Endodermal cell (in vitro differentiated cells): ENCODE data around the gene CD38. TPM values are rescaled to one million over a fixed set of nuclear protein-coding genes. Genes with fewer than 3 reads are reported as not detected.

Experiments used
- DNase-seq: peaks from one replicate; pipeline ENCODE4 v3.0.0-alpha.2; 2017
- H3K27ac ChIP-seq: 2 replicates; pipeline ENCODE4 v1.5.1; 2013; ENCODE audit warnings: mild to moderate bottlenecking, low read depth, low read length, moderate library complexity
- H3K27me3 ChIP-seq: 2 replicates; pipeline ENCODE4 v1.6.1; 2013; ENCODE audit warnings: mild to moderate bottlenecking, low read length, moderate library complexity; ENCODE audit not compliant: insufficient read depth, control insufficient read depth, poor library complexity, severe bottlenecking
- H3K36me3 ChIP-seq: 2 replicates; pipeline ENCODE4 v1.7.0; 2013; ENCODE audit warnings: mild to moderate bottlenecking, low read length, moderate library complexity; ENCODE audit not compliant: control insufficient read depth, insufficient read depth
- H3K4me1 ChIP-seq: one replicate; pipeline ENCODE4 v1.7.0; 2013; ENCODE audit warnings: low read length; ENCODE audit not compliant: control insufficient read depth, insufficient read depth
- H3K4me3 ChIP-seq: 2 replicates; pipeline ENCODE4 v1.5.1; 2013; ENCODE audit warnings: mild to moderate bottlenecking, low read length, moderate library complexity
- H3K9ac ChIP-seq: 2 replicates; pipeline ENCODE4 v1.6.1; 2013; ENCODE audit warnings: mild to moderate bottlenecking, low read length, moderate library complexity; ENCODE audit not compliant: poor library complexity, severe bottlenecking; ENCODE audit errors: extremely low read depth
- H3K9me3 ChIP-seq: 2 replicates; pipeline ENCODE4 v1.6.1; 2013; ENCODE audit warnings: mild to moderate bottlenecking, low read length, moderate library complexity; ENCODE audit not compliant: control insufficient read depth
- H3K27ac Mint-ChIP-seq: 2 replicates; pipeline ENCODE4 v1.8.0; 2020; ENCODE audit warnings: mixed read lengths
- H3K27me3 Mint-ChIP-seq: 2 replicates; pipeline ENCODE4 v1.8.0; 2021; ENCODE audit warnings: mild to moderate bottlenecking, mixed read lengths; ENCODE audit not compliant: insufficient read depth
- H3K36me3 Mint-ChIP-seq: 2 replicates; pipeline ENCODE4 v1.8.0; 2020; ENCODE audit warnings: low read depth, mixed read lengths
- H3K4me1 Mint-ChIP-seq: 2 replicates; pipeline ENCODE4 v1.8.0; 2020; ENCODE audit warnings: mixed read lengths
- H3K4me3 Mint-ChIP-seq: 2 replicates; pipeline ENCODE4 v1.8.0; 2020; ENCODE audit warnings: mild to moderate bottlenecking, moderate library complexity, mixed read lengths
- H3K9me3 Mint-ChIP-seq: 2 replicates; pipeline ENCODE4 v1.8.0; 2020; ENCODE audit warnings: mild to moderate bottlenecking, mixed read lengths
- WGBS, 2 experiments: methylation state at CpG; one replicate each; pipeline versions ENCODE4 v1.1.5 to v1.1.7; 2013; ENCODE audit warnings: missing lambda C conversion rate in 2 of 2, mixed read lengths in 1 of 2; ENCODE audit not compliant: insufficient coverage in 1 of 2, insufficient read length in 1 of 2; 5-methylcytosine and 5-hydroxymethylcytosine counted together
- total RNA-seq, 2 donors: library from RNA; stranded (reverse); fragmentation: NEBNext Ultra II Directional in 1 of 2; extraction: Animal tissue kit (Norgen Biotek cat#: 25700) in 1 of 2; gene quantifications; 2 replicates in 1 of 2; 3 replicates in 1 of 2; pipeline ENCODE4 v1.2.1, GENCODE V29; 2021
- TF ChIP-seq, protein P1 (sequence below): fragments of 200-600 bp; sonication (generic); conservative IDR thresholded peaks from 2 replicates; pipeline ENCODE4 v1.5.0; 2021; ENCODE audit warnings: antibody characterized with exemption, mild to moderate bottlenecking

Gene CD38
- total RNA-seq, 2 donors from 2014 or later, result 0.11 TPM; not detected in 1

DNA sequence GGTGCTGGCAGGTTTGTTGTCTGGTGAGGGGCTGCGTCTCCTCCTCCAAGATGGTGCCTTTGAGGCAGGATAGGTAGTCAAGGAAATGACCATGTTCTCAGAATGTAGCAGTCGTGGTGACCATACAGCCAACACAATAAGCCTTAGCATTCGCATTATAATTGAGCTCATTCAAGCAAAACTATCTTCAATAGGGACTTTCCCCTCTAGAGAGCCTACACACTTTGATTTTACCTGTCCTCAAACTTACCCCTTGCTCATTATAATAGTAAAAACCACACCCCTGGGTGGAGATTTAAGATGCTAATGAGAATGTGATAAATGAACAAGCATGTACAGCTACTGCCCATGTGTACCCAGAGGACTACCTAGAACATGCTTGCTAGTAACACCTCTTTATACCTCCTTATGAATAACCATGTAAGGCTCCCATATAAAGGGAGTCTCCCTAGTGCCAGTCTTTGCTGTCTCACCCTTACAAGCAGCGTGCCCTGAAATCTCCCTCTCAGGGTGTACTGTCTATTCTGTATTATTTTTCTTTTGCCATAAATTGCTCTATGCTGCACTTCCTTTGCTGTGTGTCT lies 112.2 kb downstream of the CD38 start:
- Mint-ChIP-seq H3K4me3 (no peak overlapping the region), H3K4me1 (no peaks in the 10 kb centered on the region), H3K9me3 (no peaks in the 10 kb centered on the region), H3K27ac (no peak overlapping the region), H3K36me3 (no peaks in the 10 kb centered on the region), H3K27me3 (no peaks in the 10 kb centered on the region)
- Histone ChIP-seq H3K4me1 (no peaks in the 10 kb centered on the region), H3K4me3 (no peak overlapping the region), H3K9me3 (no peaks in the 10 kb centered on the region), H3K27me3 (no peaks in the 10 kb centered on the region), H3K36me3 (no peaks in the 10 kb centered on the region), H3K9ac (no peak overlapping the region), H3K27ac (no peak overlapping the region)
- TF ChIP-seq, protein P1, sequence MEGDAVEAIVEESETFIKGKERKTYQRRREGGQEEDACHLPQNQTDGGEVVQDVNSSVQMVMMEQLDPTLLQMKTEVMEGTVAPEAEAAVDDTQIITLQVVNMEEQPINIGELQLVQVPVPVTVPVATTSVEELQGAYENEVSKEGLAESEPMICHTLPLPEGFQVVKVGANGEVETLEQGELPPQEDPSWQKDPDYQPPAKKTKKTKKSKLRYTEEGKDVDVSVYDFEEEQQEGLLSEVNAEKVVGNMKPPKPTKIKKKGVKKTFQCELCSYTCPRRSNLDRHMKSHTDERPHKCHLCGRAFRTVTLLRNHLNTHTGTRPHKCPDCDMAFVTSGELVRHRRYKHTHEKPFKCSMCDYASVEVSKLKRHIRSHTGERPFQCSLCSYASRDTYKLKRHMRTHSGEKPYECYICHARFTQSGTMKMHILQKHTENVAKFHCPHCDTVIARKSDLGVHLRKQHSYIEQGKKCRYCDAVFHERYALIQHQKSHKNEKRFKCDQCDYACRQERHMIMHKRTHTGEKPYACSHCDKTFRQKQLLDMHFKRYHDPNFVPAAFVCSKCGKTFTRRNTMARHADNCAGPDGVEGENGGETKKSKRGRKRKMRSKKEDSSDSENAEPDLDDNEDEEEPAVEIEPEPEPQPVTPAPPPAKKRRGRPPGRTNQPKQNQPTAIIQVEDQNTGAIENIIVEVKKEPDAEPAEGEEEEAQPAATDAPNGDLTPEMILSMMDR, result no peak
- DNase-seq, result no peak
- WGBS, 2 experiments, result 85 to 94% methylated on average over 3 to 4 of the region's 4 CpGs

DNA sequence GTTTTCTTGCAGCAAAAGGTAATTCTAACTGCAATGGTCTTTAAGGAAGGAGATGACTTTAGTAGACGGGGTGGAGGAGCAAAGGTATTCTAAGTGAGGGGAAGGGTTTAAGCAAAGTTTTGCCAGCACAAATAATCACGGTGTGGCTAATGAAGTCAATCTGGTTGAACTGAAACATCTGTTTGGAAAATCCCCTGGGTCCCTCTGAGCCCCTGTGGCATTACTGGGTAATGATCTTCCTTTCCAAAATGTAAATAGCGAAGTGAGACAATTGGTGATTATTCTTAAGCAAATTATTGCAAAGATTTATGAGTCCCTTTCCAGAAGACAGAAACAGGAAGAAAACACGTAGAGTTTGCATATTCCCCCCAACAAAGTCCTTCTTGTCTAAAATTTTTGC lies 113.2 kb downstream of the CD38 start:
- Histone ChIP-seq H3K27ac (no peak overlapping the region), H3K27me3 (no peaks in the 10 kb centered on the region), H3K36me3 (no peaks in the 10 kb centered on the region), H3K4me3 (no peak overlapping the region), H3K9ac (no peak overlapping the region), H3K9me3 (no peaks in the 10 kb centered on the region), H3K4me1 (no peaks in the 10 kb centered on the region)
- 93 to 100% methylated on average over 2 to 4 of the region's 4 CpGs for WGBS, 2 experiments
- Mint-ChIP-seq H3K4me1 (no peaks in the 10 kb centered on the region), H3K27me3 (no peaks in the 10 kb centered on the region), H3K36me3 (no peaks in the 10 kb centered on the region), H3K9me3 (no peaks in the 10 kb centered on the region), H3K4me3 (no peak overlapping the region), H3K27ac (no peak overlapping the region)
- no peak for DNase-seq
- TF ChIP-seq, protein P1, result no peak

DNA sequence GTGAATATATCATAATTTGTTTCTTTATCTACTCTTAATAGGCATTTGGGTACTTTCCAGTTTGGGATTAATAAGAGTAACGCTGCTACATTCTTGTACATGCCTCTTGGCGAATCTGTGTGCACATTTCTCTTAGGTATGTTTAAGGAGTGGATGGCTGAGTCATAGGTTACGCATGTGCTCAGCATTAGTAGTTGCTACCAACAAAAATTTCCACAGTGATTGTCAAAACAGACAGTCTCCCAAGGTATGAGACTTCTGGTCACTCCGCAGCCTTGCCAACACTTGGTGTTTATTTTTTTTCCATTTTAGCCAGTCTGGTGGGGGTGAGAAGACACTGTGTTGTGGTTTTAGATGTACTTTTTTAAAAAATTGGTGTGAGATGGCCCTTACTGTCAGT lies 115.8 kb downstream of the CD38 start:
- Histone ChIP-seq H3K9me3 (no peaks in the 10 kb centered on the region), H3K9ac (no peak overlapping the region), H3K36me3 (no peaks in the 10 kb centered on the region), H3K4me3 (no peak overlapping the region), H3K27me3 (no peaks in the 10 kb centered on the region), H3K4me1 (no peaks in the 10 kb centered on the region), H3K27ac (no peak overlapping the region)
- Mint-ChIP-seq H3K9me3 (no peaks in the 10 kb centered on the region), H3K4me3 (no peak overlapping the region), H3K27ac (no peak overlapping the region), H3K36me3 (no peaks in the 10 kb centered on the region), H3K27me3 (no peaks in the 10 kb centered on the region), H3K4me1 (no peaks in the 10 kb centered on the region)
- 93% methylated on average over 4 of the region's 4 CpGs for WGBS, 2 experiments
- TF ChIP-seq, protein P1, result no peak
- DNase-seq, result no peak
